Raji (cell line): ENCODE measurements around the gene HACD3.

Experiments used
- POLR2A ChIP-seq: IDR thresholded peaks from 2 replicates; pipeline ENCODE4 v1.6.1; 2011; ENCODE audit warnings: low read depth, low read length, control low read depth; ENCODE audit not compliant: insufficient read depth

HACD3 gene

DNA sequence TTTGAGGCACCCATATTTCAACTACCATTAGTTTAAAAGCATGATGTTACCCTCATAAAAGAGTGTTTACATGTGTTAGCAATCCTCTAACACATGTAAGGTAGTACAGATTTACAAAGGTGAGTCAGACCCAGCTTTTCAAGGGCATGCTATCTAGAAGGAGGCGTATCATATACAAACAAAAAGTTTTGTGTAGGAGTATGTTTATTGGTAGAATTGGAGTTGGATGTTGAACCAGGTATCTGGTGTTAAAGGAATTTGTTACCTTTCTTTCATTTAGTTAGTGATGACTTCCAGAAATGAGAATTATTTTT is 2.4 kb downstream of the HACD3 start:
- no peak for TF ChIP-seq POLR2A

DNA sequence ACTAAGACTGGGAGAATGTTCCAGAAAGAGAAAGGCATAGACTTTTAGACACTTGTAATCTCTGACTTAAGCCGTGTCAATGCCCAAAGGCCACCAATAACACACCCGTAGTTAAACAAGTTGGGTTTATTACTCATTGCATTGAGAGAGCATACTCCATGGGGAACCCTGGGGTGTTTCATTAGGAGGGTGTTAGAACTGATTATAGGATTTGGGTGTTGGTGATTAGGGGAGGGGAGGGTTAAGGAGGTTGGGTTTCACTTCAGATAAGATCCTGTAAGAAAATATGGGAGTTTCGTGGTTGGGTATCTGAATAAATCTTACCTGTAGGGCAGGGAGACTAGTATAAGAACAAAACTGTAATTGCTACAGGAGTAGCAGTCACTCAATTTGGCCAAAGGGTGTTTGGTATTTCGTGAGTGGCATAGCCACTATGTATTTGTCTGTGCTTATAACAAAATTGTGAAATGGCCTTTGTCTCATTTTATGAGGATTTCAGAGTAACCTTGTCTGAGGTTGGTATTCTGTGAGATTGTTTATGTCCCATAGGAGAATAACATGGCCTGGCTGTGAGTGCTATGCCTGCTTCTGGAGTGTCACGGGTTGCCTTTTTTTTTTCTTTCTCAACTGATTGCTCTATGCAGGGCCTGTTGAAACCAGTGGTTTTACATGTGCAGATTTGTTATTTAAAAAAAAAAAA is 2.9 kb downstream of the HACD3 start:
- no peak for TF ChIP-seq POLR2A

DNA sequence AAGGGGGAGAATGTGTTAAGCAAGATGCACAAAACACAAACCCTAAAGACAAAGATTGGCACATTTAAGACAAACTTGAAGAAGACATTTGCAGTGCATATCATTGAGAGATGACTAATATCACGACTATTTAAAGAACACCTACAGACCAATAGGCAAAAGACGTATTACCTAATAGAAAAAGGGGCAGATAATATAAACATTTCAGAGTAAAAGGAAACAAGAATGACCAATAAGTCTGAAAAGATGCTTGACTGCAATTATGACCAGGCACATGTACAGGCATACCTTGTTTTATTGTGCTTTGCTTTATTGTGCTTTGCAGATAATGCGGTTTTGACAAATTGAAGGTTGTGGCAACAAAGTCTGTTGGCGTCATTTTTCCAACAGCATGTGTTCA is 4.9 kb downstream of the HACD3 start:
- no peak for TF ChIP-seq POLR2A

DNA sequence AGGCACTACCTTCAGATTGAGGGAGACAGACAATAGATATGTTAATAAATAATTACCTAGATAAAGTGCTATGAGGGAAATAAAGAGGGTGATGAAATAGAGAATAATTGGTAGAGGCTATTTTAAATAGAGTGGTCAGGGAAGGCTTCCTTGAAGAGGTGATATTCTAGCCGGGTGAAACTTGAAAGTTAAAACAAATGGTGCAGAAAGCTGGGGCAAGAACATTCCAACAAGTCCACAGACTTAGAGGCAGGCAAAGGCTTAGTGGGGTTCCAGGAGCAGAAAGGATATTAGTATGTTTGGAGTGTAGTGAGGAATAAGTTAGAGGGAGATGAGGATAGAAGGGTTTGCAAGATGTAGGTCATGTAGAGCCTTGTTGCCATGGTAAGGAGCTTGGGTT is 10.1 kb downstream of the HACD3 start:
- TF ChIP-seq POLR2A = no peak

DNA sequence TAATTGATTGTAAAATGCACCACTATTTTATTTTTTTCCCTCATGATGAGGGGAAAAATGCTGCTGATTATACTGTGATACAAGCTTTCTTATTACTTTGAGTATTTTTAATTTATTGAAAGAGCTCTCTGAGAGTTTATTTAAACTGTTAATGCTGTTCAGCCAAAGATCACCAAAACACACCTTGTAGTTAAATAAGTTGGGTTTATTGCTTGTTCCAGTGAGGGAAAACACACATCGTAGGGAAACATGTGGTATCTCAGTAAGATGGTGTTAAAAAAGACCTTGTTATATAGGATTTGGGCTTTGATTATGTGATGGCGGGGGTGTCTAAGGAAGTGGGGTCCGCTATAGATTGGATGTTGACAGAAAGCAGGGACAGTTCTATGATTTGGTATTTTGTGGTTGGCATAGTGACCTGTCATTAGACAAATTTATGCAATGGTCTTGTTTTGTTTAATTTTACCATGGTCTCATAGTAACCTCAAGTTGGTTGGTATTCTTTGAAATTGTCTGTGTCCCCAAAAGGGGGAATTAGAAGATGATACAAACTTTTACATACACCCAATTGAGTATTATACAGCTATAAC is 11.1 kb downstream of the HACD3 start:
- no peak for TF ChIP-seq POLR2A

DNA sequence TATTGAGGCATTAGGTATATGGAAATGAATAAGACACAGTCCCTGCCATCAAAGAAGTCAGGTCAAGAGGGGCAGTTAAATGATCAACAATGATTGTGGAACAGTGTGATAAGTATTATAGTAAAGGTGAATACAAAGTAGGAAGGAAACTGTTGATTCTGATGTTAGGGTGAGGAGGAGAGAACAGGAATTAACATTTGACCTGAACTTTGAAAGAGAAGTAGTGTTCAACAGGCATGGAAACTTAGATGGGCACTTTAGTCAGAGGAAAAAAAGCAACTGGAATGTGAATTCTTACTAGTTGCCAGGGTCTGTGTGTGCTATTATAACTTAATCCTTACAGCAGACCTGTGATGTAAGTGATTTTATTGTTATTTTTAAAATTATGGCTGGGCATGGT is 17.6 kb downstream of the HACD3 start:
- TF ChIP-seq POLR2A = no peak

DNA sequence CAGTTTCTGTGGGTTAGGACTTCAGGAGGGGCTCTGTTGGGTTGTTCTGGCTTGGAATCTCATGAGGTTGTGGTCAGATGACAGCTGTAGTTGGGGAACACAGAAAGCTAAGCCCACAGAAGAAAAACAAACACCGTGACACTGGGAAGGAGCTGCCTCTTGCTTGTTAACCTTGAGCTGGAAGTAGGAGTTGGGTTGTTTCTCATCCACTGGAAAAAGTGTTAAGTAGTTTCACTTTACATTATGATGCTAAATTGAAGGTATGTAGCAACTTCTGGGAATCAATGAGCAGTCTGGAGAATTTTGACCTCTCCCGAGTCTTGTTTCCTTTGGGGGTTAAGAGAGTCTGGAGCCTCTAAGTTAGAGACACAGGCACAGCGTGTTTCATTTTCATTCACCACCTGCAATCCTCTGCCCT is 20.4 kb downstream of the HACD3 start:
- no peak for TF ChIP-seq POLR2A

DNA sequence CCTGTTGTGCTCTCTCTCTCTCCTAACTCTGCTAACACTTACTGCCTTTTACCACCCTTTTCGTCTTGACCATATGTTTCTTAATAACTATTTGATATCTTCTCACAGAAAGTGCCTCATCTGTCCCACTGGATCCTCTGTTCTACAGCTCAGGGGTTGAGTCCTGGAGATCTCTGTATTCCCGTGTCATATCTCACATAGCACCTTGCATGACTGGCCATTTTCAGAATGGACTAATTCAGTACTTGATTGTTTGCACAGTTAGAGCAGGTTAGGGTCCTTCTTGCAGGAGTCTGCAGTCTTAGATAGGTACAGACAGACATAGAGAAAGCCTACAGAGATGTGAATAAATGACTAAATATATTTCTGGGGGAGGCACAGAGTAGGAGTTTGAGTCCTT is 20.9 kb downstream of the HACD3 start:
- TF ChIP-seq POLR2A = no peak

DNA sequence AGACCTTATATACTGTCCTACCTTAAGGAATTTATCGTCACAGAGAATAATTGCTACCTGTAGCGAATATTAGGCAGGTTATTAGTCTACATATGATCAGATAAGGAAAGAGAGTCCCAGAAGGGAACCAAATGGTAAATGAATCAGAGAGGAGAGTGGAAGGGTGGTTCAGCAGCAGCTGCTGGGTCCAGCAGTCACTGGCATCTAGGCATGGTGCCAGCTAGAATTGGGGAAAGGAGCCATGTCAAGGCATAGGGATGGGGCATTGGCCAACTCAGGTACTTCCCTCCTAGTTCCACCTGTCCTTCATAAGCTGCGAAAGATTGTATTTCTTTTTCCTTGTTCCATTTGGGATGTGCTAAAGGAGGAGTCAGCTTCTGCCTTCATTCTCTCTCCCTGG is 23.4 kb downstream of the HACD3 start:
- TF ChIP-seq POLR2A = no peak

DNA sequence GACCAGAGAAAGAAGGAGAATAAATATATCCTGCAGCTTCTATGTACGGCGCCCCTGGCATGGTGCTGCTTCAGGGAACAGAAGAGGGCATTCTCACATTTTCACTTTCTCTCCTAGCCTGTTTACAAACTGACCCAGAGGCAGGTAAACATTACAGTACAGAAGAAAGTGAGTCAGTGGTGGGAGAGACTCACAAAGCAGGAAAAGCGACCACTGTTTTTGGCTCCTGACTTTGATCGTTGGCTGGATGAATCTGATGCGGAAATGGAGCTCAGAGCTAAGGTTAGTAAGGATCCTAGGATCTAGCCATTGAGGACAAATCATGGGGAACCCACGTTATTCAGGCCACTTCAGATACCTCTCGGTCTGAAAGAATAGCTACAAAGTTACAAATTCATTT is 26.4 kb downstream of the HACD3 start:
- TF ChIP-seq POLR2A = no peak

DNA sequence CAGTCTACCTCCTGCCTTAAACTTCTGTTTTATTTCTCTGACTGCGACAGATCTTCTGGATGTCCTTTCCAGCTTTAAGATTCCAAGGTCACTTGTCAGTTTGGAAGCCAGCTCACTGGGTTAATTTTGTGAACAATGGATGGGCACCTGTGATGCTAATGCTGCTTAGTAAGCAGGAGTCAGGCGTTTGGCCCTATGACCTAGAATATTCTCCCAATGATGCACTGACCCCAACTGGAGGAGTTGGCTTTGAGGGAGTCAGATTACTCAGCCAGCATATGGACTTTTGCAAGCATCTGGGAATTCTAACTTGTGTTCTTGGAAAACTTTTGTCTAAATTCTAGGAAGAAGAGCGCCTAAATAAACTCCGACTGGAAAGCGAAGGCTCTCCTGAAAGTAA is 28.1 kb downstream of the HACD3 start:
- no peak for TF ChIP-seq POLR2A

DNA sequence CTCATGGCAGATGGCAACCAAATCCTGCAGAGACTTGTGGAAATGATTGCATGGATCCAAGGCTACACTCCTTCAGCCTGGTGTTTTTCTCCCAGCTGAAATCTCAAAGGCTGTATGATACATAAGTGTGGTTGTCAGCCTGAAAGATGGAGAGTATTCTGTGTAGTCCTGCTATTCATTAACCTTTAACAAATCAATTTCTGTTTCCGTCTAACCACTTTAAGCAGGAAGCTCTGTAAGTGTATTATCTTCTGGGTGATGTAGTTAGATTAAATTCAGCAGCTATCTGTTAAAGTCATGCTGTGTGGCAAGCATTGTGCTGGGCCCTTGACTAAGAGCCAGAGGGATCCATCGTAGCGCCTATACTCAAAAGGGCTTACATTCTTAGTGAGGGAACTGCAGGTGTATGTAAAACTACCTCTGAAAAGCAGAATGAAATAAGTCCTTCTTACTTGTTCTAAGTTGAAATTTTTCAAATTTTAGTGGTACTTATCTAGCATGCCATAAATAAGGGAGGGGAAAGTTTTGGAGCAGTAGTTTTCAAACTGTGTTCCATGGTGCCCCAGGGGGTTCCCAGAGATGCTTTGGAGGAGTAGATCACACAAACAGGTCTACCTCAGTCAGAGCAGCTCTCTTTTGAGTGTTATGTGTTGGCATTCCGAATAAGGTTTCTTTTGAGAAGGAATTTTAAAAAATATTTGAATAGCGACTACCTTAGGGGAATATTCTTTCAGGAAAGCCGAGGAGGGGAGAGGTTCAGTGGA is 28.9 kb downstream of the HACD3 start:
- no peak for TF ChIP-seq POLR2A

DNA sequence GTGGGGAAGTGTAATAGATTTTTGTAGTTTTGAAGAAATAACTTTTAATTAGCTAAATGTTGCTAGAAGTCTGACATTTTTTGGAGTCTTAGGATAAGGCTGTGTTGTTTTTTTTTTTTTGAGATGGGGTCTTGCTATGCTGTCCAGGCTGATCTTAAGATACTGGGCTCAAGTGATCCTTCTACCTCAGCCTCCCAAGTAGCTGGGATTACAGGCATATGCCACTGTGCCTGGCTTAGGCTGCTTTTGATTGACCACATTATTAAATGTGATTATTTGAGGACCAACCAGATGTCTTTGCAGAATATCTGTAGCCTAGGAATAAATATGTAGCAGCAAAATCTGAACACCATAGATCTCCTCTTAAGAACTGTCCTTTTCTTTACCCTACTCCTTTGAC is 29.7 kb downstream of the HACD3 start:
- no peak for TF ChIP-seq POLR2A

DNA sequence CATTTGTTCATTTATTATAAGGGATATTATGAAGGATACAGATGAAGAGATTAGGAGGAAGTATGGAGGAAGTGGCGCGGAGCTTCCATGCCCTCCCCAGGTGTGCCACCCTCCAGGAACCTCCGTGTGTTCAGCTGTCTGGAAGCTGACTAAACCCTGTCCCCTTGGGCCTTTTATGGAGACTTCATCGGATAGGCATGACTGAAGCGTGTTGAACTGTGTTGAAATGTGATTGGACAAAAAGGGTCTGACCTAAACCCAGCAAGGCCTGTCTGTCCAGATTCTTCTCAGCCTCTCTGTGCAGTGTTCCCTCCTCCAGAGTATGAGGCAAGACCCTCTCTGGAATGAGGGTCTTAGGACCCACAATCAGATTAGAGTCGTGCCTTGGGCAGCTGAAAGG is 31.7 kb downstream of the HACD3 start:
- no peak for TF ChIP-seq POLR2A

DNA sequence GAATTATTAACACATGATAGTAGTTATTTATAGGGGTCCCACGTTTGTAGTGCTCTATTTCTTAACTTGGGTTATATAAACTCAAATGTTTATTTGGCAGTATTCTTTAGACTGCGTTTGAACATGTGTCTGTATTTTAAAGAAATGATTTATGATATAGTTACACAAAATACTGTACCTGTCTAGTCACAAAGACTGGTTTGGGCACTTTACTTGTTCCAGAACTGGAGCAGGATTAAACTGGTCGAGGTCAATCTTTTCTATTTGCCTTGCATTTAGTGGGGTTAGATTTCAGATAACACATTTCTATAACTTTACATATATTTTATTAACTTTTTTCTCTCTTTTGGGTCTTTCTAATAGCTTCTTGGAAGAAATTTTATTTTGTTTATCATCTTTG is 39.5 kb downstream of the HACD3 start:
- TF ChIP-seq POLR2A = no peak

DNA sequence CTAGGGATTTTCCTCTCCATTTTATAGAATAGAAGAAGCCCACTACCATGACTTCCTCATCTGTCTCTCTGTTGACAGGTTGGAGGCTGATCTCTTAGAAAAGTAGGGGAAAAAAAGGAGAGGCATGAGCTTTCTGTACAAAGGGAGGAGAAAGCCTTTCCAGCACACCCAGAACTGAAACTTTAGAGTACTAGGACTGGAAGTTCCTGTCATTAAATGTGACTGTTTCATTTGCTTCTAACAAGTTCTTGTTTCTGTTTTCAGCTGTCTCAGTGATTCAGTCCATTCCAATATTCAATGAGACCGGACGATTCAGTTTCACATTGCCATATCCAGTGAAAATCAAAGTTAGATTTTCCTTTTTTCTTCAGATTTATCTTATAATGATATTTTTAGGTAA is 41.7 kb downstream of the HACD3 start:
- no peak for TF ChIP-seq POLR2A

DNA sequence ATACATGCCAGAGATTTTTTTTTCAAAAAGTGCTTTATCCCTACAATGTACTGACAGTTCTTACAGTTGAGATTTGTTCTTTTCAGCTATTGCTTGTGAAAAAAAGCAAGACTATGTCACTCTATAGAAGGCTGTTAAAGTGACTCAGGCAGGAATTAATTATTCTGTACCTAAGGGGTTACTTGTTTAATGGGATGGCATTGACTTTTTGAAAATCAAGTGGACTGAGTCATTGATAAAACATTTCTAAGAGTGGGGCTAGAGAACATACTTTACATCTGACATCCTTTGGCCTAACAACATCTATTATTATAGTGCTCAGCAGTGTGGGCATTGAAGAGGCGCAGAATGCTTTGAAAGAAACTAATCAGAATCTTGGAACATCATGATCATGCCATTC is 46.4 kb downstream of the HACD3 start:
- TF ChIP-seq POLR2A = no peak
